HCT116 (cell line): ENCODE data around the gene RHBDD1.

ENCODE experiments used
- ELF1 ChIP-seq: IDR thresholded peaks from 2 replicates; pipeline ENCODE4 v1.6.1; 2012; ENCODE audit warnings: low read depth, borderline replicate concordance
- FOSL1 ChIP-seq: IDR thresholded peaks from 2 replicates; pipeline ENCODE4 v1.6.1; 2012; ENCODE audit warnings: low read depth
- SP1 ChIP-seq: IDR thresholded peaks from 2 replicates; pipeline ENCODE4 v1.6.1; 2012; ENCODE audit warnings: low read depth
- ZNF274 ChIP-seq: fragments of 200-500 bp; sonication (Bioruptor generic); IDR thresholded peaks from 2 replicates; pipeline ENCODE4 v1.6.1; 2014; ENCODE audit warnings: mild to moderate bottlenecking, low read depth, low read length, inconsistent platforms
- TF ChIP-seq, protein P1 (sequence below), 3 experiments: fragments of 200-600 bp in 1 of 3; sonication (generic) in 1 of 3; IDR thresholded peaks in 2 of 3; conservative IDR thresholded peaks in 1 of 3; 2 replicates each; pipeline ENCODE4 v1.5.1; 2012 to 2017; ENCODE audit warnings: low read depth in 2 of 3, low read length in 2 of 3, antibody characterized with exemption in 1 of 3, borderline replicate concordance in 1 of 3, control low read depth in 1 of 3, mild to moderate bottlenecking in 1 of 3, mixed read lengths in 1 of 3, mixed run types in 1 of 3, moderate library complexity in 1 of 3; ENCODE audit not compliant: insufficient read depth in 1 of 3
- TF ChIP-seq, protein P2 (sequence below): IDR thresholded peaks from 2 replicates; pipeline ENCODE4 v1.6.1; 2012

DNA sequence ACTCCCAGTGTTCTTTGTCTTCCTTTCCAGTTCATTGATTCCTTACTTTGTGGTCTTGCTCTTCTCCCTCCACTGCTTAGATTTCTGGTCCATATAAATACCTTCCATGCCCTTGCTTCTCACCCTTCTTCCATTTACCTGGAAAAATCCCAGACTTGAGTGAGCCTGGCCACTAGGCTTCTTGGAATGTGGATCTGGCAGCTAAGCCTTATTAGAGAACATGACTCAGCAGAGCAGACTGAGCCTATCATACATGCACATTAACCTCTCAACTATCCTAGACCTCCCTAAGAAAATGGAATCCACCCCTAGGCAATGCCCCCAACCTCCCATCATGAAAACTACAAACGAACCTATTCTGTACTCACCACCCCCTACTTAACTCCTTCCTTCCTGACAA, 127.7 kb downstream of the RHBDD1 start:
- TF ChIP-seq, protein P1, sequence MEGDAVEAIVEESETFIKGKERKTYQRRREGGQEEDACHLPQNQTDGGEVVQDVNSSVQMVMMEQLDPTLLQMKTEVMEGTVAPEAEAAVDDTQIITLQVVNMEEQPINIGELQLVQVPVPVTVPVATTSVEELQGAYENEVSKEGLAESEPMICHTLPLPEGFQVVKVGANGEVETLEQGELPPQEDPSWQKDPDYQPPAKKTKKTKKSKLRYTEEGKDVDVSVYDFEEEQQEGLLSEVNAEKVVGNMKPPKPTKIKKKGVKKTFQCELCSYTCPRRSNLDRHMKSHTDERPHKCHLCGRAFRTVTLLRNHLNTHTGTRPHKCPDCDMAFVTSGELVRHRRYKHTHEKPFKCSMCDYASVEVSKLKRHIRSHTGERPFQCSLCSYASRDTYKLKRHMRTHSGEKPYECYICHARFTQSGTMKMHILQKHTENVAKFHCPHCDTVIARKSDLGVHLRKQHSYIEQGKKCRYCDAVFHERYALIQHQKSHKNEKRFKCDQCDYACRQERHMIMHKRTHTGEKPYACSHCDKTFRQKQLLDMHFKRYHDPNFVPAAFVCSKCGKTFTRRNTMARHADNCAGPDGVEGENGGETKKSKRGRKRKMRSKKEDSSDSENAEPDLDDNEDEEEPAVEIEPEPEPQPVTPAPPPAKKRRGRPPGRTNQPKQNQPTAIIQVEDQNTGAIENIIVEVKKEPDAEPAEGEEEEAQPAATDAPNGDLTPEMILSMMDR (IDR thresholded peaks at IDR 0.05 in 2 of 3, conservative IDR thresholded peaks at IDR 0.05 in 1 of 3; ENCODE audit: borderline replicate concordance in 1 of 3, insufficient read depth in 1 of 3, low read depth in 2 of 3, low read length in 2 of 3): no peak
- TF ChIP-seq ELF1: no peak
- TF ChIP-seq FOSL1: no peak; the same call in none of the 2 replicates
- TF ChIP-seq ZNF274: no peak
- TF ChIP-seq, protein P2, sequence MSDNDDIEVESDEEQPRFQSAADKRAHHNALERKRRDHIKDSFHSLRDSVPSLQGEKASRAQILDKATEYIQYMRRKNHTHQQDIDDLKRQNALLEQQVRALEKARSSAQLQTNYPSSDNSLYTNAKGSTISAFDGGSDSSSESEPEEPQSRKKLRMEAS: peak; percentile 21; the same call in 1 of the 2 replicates
- TF ChIP-seq SP1: peak; percentile 66
